Stimulated activated naive CD4-positive, alpha-beta T cell treated with Interleukin-2 at 50 U/mL for 16 hours (primary cell): Measurements from ENCODE around the gene LRP2.
"Not testable (repeated sequence)": the region's sequence is repeated elsewhere in the genome, so short reads cannot be mapped to it uniquely, and the experiment has no call there.

ENCODE experiments used
- DNase-seq: peaks from one replicate; lab custom pipeline; 2025; lab: John Stamatoyannopoulos, UW

Gene LRP2

GRCh38 chr2:169362118-169362893, at the start of gene LRP2:
Gene LRP2 (minus strand): TSS chr2:169362534. CDS start chr2:169362399, 135 bp downstream.
- DNase-seq = peak; percentile 16

DNA sequence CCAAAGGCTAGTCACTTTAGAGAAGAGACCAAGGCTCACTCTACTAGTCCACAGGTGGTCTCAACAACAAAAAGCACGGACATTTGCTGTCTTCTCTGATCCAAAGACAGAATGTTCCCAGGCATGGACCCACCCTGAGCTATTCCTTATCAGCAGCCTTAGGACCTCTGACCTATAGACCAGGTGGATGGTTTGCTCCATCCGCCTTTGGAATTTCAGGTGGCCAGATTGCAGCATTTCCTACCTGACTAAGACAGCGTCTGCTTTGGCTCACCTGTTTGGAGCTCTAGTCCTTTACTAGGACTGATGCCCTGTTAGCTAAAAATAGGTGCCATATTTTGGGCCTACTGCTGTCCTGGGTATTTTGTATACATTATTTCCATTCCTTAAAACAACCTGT, 44.6 kb upstream of the LRP2 start:
- DNase-seq = no peak

GRCh38 chr2:169399491-169399890, 37.2 kb upstream of the LRP2 start:
- DNase-seq = not testable (repeated sequence)

DNA sequence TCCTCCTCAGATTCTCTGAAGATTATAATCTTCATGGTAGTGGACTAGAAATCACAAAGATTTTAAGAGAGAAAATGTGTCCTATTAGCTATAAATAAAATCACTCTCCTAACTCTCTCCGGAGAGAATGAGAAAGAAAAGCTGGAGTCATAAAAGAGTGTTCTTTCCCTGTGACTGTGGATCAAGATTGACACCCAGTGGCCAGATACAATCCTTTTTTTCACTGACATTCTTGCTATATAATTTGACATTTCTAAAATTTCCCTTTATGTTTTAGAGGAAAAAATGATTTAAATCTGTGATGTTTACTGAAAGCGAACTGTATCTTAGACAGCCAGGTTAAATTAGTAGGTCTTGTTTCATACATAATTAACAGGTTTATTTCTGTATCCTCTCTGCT, 35.4 kb upstream of the LRP2 start:
- DNase-seq = no peak

- DNase-seq = no peak
Measured at GRCh38 chr2:169395821-169396374, 33.6 kb upstream of the LRP2 start.

DNA sequence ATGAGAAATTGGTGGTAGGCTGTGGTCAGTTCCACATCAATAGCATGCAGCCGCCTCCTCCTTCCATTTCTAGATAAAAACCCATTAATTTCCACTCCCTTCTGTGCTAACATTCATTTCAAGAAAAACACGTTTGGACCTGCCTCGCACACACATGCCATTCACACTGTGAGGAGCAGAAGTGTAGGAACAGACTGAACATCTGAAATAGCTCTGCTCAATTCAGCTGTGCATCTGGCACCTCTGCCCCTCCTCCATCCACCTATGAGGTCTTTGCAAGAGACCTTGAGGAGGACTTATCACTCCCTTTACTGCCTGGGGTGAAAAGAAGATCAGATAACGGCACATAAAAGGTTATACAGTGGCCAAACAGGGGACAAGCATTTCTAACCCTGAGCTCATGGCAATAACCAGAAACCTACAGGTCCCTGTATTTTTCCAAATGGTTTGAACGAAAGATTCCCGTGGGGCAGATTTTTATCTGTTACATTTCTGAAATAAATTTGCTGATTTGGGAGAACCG, 30.8 kb upstream of the LRP2 start:
- no peak for DNase-seq

- DNase-seq = no peak
Measured at GRCh38 chr2:169391236-169391635, 28.9 kb upstream of the LRP2 start.

DNA sequence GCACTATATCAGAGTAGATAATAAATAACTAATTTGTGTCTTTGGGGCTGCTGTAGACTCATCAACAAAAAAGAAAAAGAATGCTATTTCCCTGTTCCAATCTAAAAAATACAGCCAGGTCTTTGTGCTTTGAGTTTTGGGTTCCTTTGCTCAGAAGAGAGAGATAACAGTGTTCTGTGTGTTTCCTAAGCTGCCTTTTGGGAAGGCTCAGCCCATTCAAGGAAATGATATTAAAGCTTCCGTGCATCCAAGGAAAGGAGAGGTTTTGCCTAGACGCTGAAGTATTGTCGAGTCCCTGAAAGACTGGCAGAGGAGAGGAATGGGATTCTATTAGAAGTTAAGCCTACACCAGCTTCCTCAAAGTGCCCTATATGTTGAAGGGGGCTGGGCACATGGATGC, 25.8 kb upstream of the LRP2 start:
- no peak for DNase-seq

DNA sequence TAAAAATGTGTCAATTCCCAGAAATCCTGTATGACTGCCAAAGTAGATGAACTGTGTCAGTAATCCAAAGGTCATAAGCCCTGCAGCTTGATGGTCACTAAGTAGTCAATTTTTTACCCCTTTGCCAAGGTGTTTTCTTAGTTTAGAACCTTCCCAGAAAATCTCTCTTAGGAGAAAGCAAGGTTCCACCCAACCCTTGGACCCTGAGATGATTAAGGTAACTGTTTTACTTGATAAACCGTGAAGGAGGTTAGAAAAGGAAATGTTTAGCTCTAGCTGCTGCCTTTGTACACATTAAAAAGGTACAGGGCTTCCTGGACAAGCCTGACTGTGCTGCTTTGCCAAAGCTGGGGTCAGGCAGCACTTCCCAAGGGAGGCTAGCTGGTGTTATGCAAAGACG, 24.4 kb upstream of the LRP2 start:
- no peak for DNase-seq

DNA sequence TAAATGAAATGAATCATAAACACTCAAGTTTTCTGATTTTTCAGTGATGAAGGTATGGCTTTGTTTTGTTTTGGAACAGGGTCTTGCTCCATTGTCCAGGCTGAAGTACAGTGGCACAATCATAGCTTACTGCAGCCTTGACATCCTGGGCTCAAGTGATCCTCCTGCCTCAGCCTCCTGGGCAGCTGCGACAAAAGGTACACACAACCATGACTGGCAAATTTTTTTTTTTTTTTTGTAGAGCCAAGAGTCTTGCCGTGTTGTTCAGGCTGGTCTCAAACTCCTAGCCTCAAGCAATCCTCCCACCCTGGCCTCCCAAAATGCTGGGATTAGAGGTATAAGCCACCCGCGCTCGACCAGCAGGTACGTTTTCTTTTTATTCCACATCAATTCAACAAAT, 22.5 kb upstream of the LRP2 start:
- no peak for DNase-seq

DNA sequence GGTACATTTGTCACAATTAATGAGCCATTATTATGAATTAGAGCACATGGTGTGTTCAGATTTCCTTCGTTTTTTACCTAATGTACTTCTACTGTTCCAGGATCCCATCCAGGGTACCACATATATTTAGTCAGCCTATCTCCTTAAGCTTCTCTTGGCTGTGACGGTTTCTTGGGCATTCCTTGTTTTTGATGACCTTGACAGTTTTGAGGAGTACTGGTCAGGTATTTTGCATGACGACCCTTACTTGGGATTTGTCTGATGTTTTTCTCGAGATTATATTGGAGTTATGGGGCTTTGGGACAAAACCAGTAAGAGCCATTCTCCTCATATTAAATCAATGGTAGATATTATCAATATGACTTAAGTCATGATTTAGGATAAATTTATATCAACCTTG, 10.2 kb upstream of the LRP2 start:
- DNase-seq = no peak

DNA sequence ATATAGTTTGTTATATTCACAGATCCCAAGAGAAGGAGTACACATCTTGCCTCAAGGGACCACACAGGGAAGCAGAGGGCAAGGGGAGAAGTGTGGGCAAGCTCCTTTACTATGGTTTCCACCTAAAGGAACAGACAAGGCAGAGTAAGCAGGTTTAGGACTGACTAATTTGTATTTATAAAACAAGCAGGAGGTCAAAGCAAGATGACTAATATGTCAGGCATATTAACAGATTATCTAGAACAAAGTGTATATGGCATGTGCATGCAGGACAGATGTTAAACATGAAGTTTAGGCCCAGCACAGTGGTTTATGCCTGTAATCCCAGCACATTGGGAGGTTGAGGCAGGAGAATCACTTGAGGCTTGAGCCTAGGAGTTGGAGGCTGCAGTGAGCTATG, 3.7 kb upstream of the LRP2 start:
- DNase-seq = no peak

- DNase-seq = no peak
Measured at GRCh38 chr2:169365029-169365480, 2.7 kb upstream of the LRP2 start.

GRCh38 chr2:169363560-169364150, 1.3 kb upstream of the LRP2 start:
- peak; percentile 51 for DNase-seq

DNA sequence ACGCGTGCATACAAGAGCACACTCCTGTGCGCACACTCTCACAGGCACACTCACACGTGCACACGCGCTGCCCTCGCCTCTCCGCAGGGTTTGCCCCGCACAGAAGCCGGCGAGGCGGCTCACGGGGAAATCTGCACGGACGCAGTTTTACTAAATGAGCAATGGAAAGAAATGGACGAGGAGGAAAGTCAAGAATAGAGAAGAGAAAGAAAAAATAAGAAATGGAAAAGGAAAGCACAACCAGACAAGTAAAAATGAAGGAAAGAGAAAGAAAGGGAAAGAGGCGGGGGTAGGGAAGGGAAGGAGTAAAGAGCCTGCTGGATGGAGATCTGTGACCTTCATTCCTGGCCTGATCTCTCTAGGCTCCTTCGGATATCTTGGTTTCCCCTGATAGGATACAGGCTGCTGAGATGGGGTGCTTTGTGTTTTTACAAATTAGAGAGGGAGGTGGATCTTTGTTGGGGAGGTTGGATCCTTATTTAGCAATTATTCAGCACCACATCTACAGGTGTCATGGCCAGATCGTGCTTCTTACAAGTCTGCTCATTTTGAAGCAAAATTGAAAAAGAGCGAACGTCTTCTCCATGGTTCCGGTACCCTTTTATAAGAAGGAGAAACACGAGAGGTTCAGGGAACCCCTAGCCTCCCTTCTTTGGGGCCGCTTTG, 693 bp upstream of the LRP2 start:
- DNase-seq = no peak

GRCh38 chr2:169361706-169362117, 622 bp downstream of the LRP2 start:
- no peak for DNase-seq

GRCh38 chr2:169360984-169361705, 1.2 kb downstream of the LRP2 start:
- DNase-seq = no peak

GRCh38 chr2:169358016-169358415, 4.3 kb downstream of the LRP2 start:
- no peak for DNase-seq

- DNase-seq = no peak
Measured at GRCh38 chr2:169354244-169354643, 8.1 kb downstream of the LRP2 start.

DNA sequence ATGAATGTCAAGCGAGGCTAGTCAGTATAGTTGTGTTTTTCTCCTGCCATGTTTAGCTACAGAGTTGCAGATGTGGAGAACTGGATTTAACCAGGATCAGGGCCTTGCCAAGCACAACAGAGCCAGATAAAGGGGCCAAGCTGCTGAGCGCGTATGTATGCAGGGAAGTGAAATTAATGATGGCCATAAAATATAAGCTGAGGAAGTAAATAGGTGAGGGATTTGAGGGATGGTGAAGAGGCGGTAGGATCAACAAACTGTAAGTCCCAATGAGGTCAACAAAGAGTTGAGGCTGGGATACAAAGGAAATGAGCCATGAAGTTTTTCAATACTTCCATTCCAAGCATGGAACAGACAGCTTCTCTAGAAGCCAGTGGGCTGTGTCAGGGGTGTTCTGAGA, 10.6 kb downstream of the LRP2 start:
- DNase-seq = no peak

DNA sequence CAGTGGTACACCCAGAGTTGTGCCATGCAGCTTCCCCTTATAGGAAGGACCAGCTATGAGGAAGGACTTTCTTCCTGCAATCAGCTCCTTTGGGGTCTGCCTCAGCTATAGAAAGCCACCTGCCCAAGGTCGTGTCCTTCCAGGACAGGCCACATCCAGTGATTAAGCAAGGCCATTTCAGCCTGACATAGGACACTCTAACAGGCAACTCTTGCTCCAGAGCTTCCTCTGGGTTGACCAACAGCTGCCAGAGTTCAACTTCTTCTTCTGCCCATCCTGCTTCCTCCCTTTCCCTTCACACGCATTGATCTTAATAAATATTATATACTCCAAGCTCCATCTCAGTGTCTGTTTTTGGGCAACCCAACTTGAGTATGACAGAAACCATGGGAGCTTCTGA, 12.8 kb downstream of the LRP2 start:
- DNase-seq = no peak
